OCI-LY3 (cell line): Measurements from ENCODE around the gene ANXA7.
"Not testable (repeated sequence)": the region's sequence is repeated elsewhere in the genome, so short reads cannot be mapped to it uniquely, and the experiment has no call there.

ENCODE experiments used
- H2AFZ ChIP-seq: fragments of 200-600, 300-600 bp; shearing (Covaris generic); 2 replicates; pipeline ENCODE4 v1.6.0; 2014; ENCODE audit warnings: antibody characterized with exemption, low read depth, low read length
- H3K27ac ChIP-seq: fragments of 200-600, 300-600 bp; sonication (generic); 2 replicates; pipeline ENCODE4 v1.5.1; 2014; ENCODE audit warnings: mild to moderate bottlenecking, low read length, moderate library complexity, mixed read lengths
- H3K27me3 ChIP-seq: fragments of 200-600, 300-600 bp; sonication (generic); 2 replicates; pipeline ENCODE4 v1.6.1; 2014; ENCODE audit warnings: low read depth, low read length, mixed read lengths
- H3K36me3 ChIP-seq: fragments of 200-600, 300-600 bp; sonication (generic); replicated peaks from 2 replicates; pipeline ENCODE3; 2014; ENCODE audit warnings: low read depth, low read length, mixed read lengths
- H3K4me1 ChIP-seq: fragments of 300-600, 200-600 bp; sonication (generic); 2 replicates; pipeline ENCODE4 v1.6.1; 2014; ENCODE audit warnings: low read length, mixed read lengths
- H3K4me2 ChIP-seq: fragments of 200-600, 300-600 bp; sonication (generic); 2 replicates; pipeline ENCODE4 v1.6.1; 2014; ENCODE audit warnings: low read length, mixed read lengths
- H3K4me3 ChIP-seq: fragments of 300-600, 200-600 bp; sonication (generic); 2 replicates; pipeline ENCODE4 v1.5.1; 2014; ENCODE audit warnings: antibody characterized with exemption, mild to moderate bottlenecking, low read length, moderate library complexity
- H3K79me2 ChIP-seq: fragments of 300-600, 200-600 bp; shearing (Covaris generic); 2 replicates; pipeline ENCODE4 v1.6.1; 2014; ENCODE audit warnings: mild to moderate bottlenecking, low read length, mixed read lengths
- H3K9ac ChIP-seq: fragments of 300-600, 200-600 bp; shearing (Covaris generic); 2 replicates; pipeline ENCODE4 v1.6.0; 2014; ENCODE audit warnings: mild to moderate bottlenecking, low read length, moderate library complexity
- H3K9me3 ChIP-seq: fragments of 200-600, 300-600 bp; shearing (Covaris generic); 2 replicates; pipeline ENCODE4 v1.6.1; 2014; ENCODE audit warnings: low read length, mixed read lengths; ENCODE audit not compliant: insufficient read depth
- H4K20me1 ChIP-seq: fragments of 200-600, 300-600 bp; sonication (generic); 2 replicates; pipeline ENCODE4 v1.6.1; 2016; ENCODE audit warnings: low read length, mixed read lengths; ENCODE audit not compliant: insufficient read depth
- EZH2phosphoT487 ChIP-seq: fragments of 200-600 bp; shearing (Covaris generic); IDR thresholded peaks from 2 replicates; pipeline ENCODE4 v1.6.1; 2018; ENCODE audit warnings: antibody characterized with exemption, mixed run types, low read depth
- TF ChIP-seq, protein P1 (sequence below): fragments of 200-600, 300-600 bp; sonication (generic); IDR thresholded peaks from 2 replicates; pipeline ENCODE4 v1.5.1; 2014; ENCODE audit warnings: antibody characterized with exemption, low read length, low read depth

The ANXA7 gene

DNA sequence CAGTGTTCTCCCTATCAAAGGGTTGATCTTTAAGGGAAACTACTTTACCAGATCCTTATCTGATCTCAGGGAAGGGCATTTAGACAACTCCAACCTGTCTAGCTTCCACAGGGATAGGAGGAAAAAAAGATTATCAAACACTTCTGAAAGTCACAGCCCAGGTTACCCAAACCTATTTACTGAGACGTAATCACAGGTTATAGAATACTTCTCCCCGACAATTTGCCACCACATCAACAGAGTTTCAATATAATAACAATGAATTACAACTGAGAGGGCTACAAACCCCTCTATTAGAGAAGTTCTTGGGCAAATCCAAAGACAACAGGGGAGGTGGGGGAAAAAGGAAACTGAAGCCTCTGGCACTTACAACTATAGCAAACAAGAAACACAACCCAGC is 81.5 kb downstream of the ANXA7 start:
- Histone ChIP-seq H3K4me3 (no peak overlapping the region), H3K36me3 (no peaks in the 10 kb centered on the region), H3K27me3 (peaks cover 13% of the 10 kb centered on the region), H4K20me1 (no peaks in the 10 kb centered on the region), H3K4me1 (no peaks in the 10 kb centered on the region), H3K27ac (no peak overlapping the region), H3K9me3 (no peaks in the 10 kb centered on the region), H3K79me2 (no peaks in the 10 kb centered on the region), H3K4me2 (no peak overlapping the region), H3K9ac (no peak overlapping the region), H2AFZ (no peak overlapping the region)
- TF ChIP-seq, protein P1, sequence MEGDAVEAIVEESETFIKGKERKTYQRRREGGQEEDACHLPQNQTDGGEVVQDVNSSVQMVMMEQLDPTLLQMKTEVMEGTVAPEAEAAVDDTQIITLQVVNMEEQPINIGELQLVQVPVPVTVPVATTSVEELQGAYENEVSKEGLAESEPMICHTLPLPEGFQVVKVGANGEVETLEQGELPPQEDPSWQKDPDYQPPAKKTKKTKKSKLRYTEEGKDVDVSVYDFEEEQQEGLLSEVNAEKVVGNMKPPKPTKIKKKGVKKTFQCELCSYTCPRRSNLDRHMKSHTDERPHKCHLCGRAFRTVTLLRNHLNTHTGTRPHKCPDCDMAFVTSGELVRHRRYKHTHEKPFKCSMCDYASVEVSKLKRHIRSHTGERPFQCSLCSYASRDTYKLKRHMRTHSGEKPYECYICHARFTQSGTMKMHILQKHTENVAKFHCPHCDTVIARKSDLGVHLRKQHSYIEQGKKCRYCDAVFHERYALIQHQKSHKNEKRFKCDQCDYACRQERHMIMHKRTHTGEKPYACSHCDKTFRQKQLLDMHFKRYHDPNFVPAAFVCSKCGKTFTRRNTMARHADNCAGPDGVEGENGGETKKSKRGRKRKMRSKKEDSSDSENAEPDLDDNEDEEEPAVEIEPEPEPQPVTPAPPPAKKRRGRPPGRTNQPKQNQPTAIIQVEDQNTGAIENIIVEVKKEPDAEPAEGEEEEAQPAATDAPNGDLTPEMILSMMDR = no peak
- TF ChIP-seq EZH2phosphoT487 = no peak

- H3K4me1 ChIP-seq, H3K79me2 ChIP-seq, H3K9me3 ChIP-seq, H2AFZ ChIP-seq, H3K36me3 ChIP-seq, H3K4me2 ChIP-seq, H4K20me1 ChIP-seq, H3K27ac ChIP-seq, H3K4me3 ChIP-seq, H3K9ac ChIP-seq: not testable (repeated sequence)
- H3K27me3 ChIP-seq = peaks cover 13% of the 10 kb centered on the region
Measured at GRCh38 chr10:73328523-73328922, 85.3 kb downstream of the ANXA7 start.

DNA sequence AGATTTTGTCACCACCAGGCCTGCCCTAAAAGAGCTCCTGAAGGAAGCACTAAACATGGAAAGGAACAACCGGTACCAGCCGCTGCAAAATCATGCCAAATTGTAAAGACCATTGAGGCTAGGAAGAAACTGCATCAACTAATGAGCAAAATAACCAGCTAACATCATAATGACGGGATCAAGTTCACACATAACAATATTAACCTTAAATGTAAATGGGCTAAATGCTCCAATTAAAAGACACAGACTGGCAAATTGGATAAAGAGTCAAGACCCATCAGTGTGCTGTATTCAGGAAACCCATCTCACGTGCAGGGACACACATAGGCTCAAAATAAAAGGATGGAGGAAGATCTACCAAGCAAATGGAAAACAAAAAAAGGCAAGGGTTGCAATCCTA is 88.6 kb downstream of the ANXA7 start:
- H3K4me1 ChIP-seq, H3K4me2 ChIP-seq, H3K4me3 ChIP-seq, H3K79me2 ChIP-seq, H3K27ac ChIP-seq, H3K9me3 ChIP-seq, H3K36me3 ChIP-seq, H3K27me3 ChIP-seq, H4K20me1 ChIP-seq, H3K9ac ChIP-seq, H2AFZ ChIP-seq: not testable (repeated sequence)
